Neural progenitor cell (in vitro differentiated cells): ENCODE data around the gene DOCK6. TPM values are rescaled to one million over a fixed set of nuclear protein-coding genes. Genes with fewer than 3 reads are reported as not detected.

Experiments used
- DNase-seq: peaks from one replicate; pipeline ENCODE4 v3.0.0-alpha.2; 2016; ENCODE audit warnings: low spot score
- H2AFZ ChIP-seq: fragments of 200-600 bp; sonication (generic); replicated peaks from 2 replicates; pipeline ENCODE4 v1.6.1; 2016; ENCODE audit warnings: antibody characterized with exemption
- H3F3A ChIP-seq: fragments of 200-600 bp; sonication (generic); 2 replicates; pipeline ENCODE4 v1.6.1; 2016; ENCODE audit warnings: antibody characterized with exemption, low read depth
- H3K27ac ChIP-seq: fragments of 200-600 bp; sonication (generic); 2 replicates; pipeline ENCODE4 v1.5.1; 2016; ENCODE audit warnings: mild to moderate bottlenecking
- H3K27me3 ChIP-seq: fragments of 200-600 bp; sonication (generic); 2 replicates; pipeline ENCODE4 v1.6.1; 2016; ENCODE audit warnings: mild to moderate bottlenecking, moderate library complexity
- H3K36me3 ChIP-seq: fragments of 200-600 bp; sonication (generic); 2 replicates; pipeline ENCODE4 v1.5.1; 2016
- H3K4me1 ChIP-seq: fragments of 200-600 bp; sonication (generic); 2 replicates; pipeline ENCODE4 v1.6.1; 2016; ENCODE audit warnings: mixed run types
- H3K4me2 ChIP-seq: fragments of 200-600 bp; sonication (generic); 2 replicates; pipeline ENCODE4 v1.6.1; 2016
- H3K4me3 ChIP-seq: fragments of 200-600 bp; sonication (generic); 2 replicates; pipeline ENCODE4 v1.5.1; 2016
- H3K79me2 ChIP-seq: fragments of 200-600 bp; sonication (generic); 2 replicates; pipeline ENCODE4 v1.6.1; 2016; ENCODE audit warnings: low read depth
- H3K9ac ChIP-seq: fragments of 200-600 bp; sonication (generic); 2 replicates; pipeline ENCODE4 v1.6.1; 2016
- H3K9me3 ChIP-seq: fragments of 200-600 bp; sonication (generic); 2 replicates; pipeline ENCODE4 v1.5.1; 2016; ENCODE audit warnings: low read depth
- H4K20me1 ChIP-seq: fragments of 200-600 bp; sonication (generic); 2 replicates; pipeline ENCODE4 v1.6.1; 2016; ENCODE audit warnings: low read depth
- H3K27ac Mint-ChIP-seq: 3 replicates; pipeline ENCODE4 v1.8.0; 2021; ENCODE audit warnings: mixed read lengths
- H3K27me3 Mint-ChIP-seq: 2 replicates; pipeline ENCODE4 v1.8.0; 2022; ENCODE audit warnings: low read depth, mild to moderate bottlenecking, inconsistent platforms, moderate library complexity, mixed read lengths; ENCODE audit not compliant: insufficient read depth
- H3K36me3 Mint-ChIP-seq: 3 replicates; pipeline ENCODE4 v1.8.0; 2021; ENCODE audit warnings: mixed read lengths
- H3K4me1 Mint-ChIP-seq: 3 replicates; pipeline ENCODE4 v1.8.0; 2021; ENCODE audit warnings: mixed read lengths
- H3K4me3 Mint-ChIP-seq: 3 replicates; pipeline ENCODE4 v1.8.0; 2021; ENCODE audit warnings: mild to moderate bottlenecking, moderate library complexity, mixed read lengths
- H3K9me3 Mint-ChIP-seq: 3 replicates; pipeline ENCODE4 v1.8.0; 2020; ENCODE audit warnings: mixed read lengths
- EZH2 ChIP-seq: fragments of 200-600 bp; sonication (generic); IDR thresholded peaks from 2 replicates; pipeline ENCODE4 v1.6.1; 2017; ENCODE audit warnings: antibody characterized with exemption, mild to moderate bottlenecking, moderate library complexity
- EZH2phosphoT487 ChIP-seq: fragments of 200-600 bp; sonication (generic); IDR thresholded peaks from 2 replicates; pipeline ENCODE4 v1.6.1; 2017; ENCODE audit warnings: antibody characterized with exemption
- total RNA-seq: library from RNA; depleted of rRNA; stranded (reverse); fragments of >200 nt; gene quantifications from 2 replicates; pipeline ENCODE4 v1.2.3, GENCODE V29; 2015; ENCODE audit warnings: low replicate concordance
- TF ChIP-seq, protein P1 (sequence below): fragments of 200-600 bp; sonication (generic); IDR thresholded peaks from 2 replicates; pipeline ENCODE4 v1.5.1; 2017; ENCODE audit warnings: antibody characterized with exemption, mild to moderate bottlenecking

Gene DOCK6
- total RNA-seq, 1 donor from 2014 or later, result 10.0 TPM

DNA sequence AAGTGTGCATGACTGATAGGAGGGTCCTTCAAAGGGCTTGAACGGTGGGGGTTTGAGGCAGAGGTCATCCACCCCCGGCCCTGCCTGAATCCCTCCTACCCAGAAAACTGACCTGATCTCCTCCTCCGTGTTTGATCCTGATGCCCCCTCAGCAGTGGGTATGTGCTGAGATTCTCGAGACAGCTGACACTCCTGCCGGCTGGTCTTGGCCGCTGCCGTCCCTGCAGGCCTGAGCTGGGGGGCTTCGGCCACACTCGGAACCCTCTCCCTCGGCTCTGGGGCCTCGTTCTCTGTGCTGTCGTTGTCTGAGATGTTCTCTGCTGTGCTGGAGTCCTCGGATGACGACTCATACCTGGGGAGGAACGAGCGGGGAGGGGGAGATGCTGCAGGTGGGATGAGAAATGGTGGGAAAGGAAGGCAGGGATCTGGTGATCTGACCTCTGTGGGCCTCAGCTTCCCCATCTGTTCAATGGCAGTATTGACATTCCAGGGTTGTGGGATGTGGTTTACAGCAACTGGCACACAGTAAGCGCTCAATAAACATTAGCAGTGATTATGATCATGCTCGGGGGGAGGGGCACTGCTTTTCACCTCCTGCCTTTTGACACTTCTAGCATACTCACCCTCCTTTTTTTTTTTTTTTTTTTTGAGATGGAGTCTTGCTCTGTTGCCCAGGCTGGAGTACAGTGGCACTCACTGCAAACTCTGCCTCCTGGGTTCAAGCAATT lies 85.7 kb downstream of the DOCK6 start:
- Histone ChIP-seq H3K4me3 (no peak overlapping the region), H3F3A (no peaks in the 10 kb centered on the region), H3K4me1 (no peaks in the 10 kb centered on the region), H3K9me3 (no peaks in the 10 kb centered on the region), H3K27ac (no peak overlapping the region), H2AFZ (no peak overlapping the region), H4K20me1 (no peaks in the 10 kb centered on the region), H3K79me2 (no peaks in the 10 kb centered on the region), H3K27me3 (no peaks in the 10 kb centered on the region), H3K9ac (no peak overlapping the region), H3K36me3 (no peaks in the 10 kb centered on the region), H3K4me2 (no peak overlapping the region)
- Mint-ChIP-seq H3K4me1 (no peaks in the 10 kb centered on the region), H3K4me3 (no peak overlapping the region), H3K9me3 (no peaks in the 10 kb centered on the region), H3K27ac (no peak overlapping the region), H3K27me3 (peaks cover 4% of the 10 kb centered on the region), H3K36me3 (peaks cover 2% of the 10 kb centered on the region)
- no peak for DNase-seq
- TF ChIP-seq, protein P1, sequence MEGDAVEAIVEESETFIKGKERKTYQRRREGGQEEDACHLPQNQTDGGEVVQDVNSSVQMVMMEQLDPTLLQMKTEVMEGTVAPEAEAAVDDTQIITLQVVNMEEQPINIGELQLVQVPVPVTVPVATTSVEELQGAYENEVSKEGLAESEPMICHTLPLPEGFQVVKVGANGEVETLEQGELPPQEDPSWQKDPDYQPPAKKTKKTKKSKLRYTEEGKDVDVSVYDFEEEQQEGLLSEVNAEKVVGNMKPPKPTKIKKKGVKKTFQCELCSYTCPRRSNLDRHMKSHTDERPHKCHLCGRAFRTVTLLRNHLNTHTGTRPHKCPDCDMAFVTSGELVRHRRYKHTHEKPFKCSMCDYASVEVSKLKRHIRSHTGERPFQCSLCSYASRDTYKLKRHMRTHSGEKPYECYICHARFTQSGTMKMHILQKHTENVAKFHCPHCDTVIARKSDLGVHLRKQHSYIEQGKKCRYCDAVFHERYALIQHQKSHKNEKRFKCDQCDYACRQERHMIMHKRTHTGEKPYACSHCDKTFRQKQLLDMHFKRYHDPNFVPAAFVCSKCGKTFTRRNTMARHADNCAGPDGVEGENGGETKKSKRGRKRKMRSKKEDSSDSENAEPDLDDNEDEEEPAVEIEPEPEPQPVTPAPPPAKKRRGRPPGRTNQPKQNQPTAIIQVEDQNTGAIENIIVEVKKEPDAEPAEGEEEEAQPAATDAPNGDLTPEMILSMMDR, result no peak
- TF ChIP-seq EZH2phosphoT487 (no peak), EZH2 (no peak)

DNA sequence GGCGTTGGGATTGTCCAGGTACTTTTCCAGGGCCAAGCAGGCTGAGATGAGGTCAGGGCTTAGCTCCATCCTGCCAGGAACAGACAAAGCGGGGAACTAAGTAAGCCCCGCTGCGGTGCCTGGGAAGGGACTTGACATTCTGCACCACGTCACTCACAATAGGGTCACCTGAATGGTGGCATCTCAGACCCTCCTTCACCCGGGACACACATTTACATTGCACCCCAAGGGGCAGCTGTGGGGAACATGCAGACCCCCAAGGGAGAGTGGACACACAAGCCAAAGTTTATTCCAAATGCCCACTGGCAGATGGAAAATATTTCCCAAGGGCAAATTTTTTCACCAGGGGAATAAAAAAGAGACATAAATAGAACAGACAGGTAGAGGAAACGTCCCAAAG lies 86.4 kb downstream of the DOCK6 start:
- H3K4me2 ChIP-seq, result no peak overlapping the region
- H3K27me3 Mint-ChIP-seq, result peaks cover 4% of the 10 kb centered on the region

DNA sequence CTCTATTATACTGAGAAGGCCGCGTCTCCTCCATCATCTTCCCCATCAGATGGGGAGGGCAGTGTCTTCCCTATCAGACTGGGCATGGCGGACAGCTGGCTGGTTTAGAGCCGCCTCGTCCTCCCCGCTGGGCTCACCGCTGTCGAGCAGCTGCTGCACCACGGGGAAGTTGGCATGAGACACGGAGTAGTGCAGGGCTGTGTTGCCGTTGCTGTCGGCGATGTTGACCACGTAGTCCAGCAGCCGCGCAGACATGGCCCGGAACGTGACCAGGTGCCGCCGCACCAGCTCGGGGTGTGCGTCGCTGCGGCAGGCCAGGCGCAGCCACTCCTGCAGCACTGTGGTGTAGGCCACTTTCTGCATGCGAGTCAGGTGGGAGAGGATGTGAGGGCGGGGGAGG lies 88.0 kb downstream of the DOCK6 start:
- Mint-ChIP-seq H3K4me3 (no peak overlapping the region), H3K9me3 (no peaks in the 10 kb centered on the region), H3K27ac (no peak overlapping the region), H3K27me3 (peaks cover 4% of the 10 kb centered on the region), H3K4me1 (no peaks in the 10 kb centered on the region), H3K36me3 (peaks cover 7% of the 10 kb centered on the region)
- Histone ChIP-seq H3K27me3 (no peaks in the 10 kb centered on the region), H2AFZ (no peak overlapping the region), H3K4me2 (no peak overlapping the region), H3K9ac (no peak overlapping the region), H3K9me3 (no peaks in the 10 kb centered on the region), H3K27ac (no peak overlapping the region), H3K79me2 (no peaks in the 10 kb centered on the region), H3K36me3 (no peaks in the 10 kb centered on the region), H3K4me1 (no peaks in the 10 kb centered on the region), H3K4me3 (no peak overlapping the region), H3F3A (no peaks in the 10 kb centered on the region), H4K20me1 (no peaks in the 10 kb centered on the region)
- no peak for TF ChIP-seq EZH2phosphoT487
- TF ChIP-seq, protein P1, result no peak
- TF ChIP-seq EZH2, result no peak
- DNase-seq, result no peak

More for the DNA sequence above, 86.4 kb downstream of the DOCK6 start:
- H3K79me2 ChIP-seq, result no peaks in the 10 kb centered on the region
- H2AFZ ChIP-seq, result no peak overlapping the region
- H3K27ac Mint-ChIP-seq, result no peak overlapping the region
- peaks cover 2% of the 10 kb centered on the region for H3K36me3 Mint-ChIP-seq
- H3K4me1 ChIP-seq, result no peaks in the 10 kb centered on the region
- H3K4me1 Mint-ChIP-seq, result no peaks in the 10 kb centered on the region
- no peak for DNase-seq
- H3F3A ChIP-seq, result no peaks in the 10 kb centered on the region
- no peaks in the 10 kb centered on the region for H3K9me3 ChIP-seq
- no peaks in the 10 kb centered on the region for H4K20me1 ChIP-seq
- H3K27ac ChIP-seq, result no peak overlapping the region
- TF ChIP-seq EZH2 (no peak), EZH2phosphoT487 (no peak)
- TF ChIP-seq, protein P1, result no peak
- no peak overlapping the region for H3K4me3 ChIP-seq
- no peaks in the 10 kb centered on the region for H3K27me3 ChIP-seq
- H3K9me3 Mint-ChIP-seq, result no peaks in the 10 kb centered on the region
- H3K4me3 Mint-ChIP-seq, result no peak overlapping the region
- no peaks in the 10 kb centered on the region for H3K36me3 ChIP-seq
- H3K9ac ChIP-seq, result no peak overlapping the region
